NCI-H526 treated with DMSO at 0.1 percent for 48 hours (cell line): ENCODE measurements around the gene PXMP4.

ENCODE experiments used
- DNase-seq: peaks from one replicate; lab custom pipeline; 2025; lab: John Stamatoyannopoulos, UW

PXMP4 gene

DNA sequence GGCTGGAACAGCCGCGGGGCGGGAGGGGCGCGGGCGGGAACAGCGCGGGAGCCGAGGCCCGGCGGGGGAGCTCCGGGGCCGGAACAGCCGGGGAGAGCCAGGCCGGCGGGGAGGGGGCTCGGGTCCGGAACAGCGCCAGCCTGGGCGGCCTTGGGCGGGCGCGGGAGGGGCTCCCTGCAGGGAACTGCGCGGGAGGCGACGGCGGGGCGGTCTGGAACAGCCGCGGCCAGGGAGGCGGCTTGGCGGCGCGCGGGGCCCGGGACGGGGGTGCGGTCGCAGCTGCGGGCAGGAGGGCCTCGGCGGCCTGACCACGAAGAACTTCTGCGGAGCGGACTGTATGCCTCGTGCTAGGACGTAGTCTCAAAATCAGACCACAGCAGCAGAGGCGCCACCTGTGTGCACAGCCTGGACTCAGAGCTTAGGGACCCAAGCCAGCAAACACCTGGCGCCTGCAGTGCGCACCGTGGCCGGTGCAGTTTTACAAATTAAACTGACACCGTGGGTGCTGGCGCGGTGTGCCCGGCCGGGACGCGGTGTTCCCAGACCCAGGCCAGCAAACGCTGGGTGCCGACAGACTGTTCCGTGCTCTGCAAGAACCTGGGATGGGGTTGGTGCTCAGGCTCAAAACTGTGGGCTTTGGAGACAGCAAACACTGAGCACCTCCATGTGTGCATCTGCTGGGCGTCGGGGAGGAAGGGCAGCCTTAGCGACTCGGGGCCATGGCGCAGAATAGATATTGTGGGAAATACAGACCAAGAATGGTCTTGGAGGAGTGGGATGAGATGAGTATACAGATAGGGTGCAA is 12.3 kb upstream of the PXMP4 start:
- peak; percentile 95 for DNase-seq

- peak; percentile 93 for DNase-seq
Observed at GRCh38 chr20:33731693-33732165, 11.6 kb upstream of the PXMP4 start, which contains the start of gene ZNF341. Gene ZNF341 (plus strand): TSS chr20:33731996. CDS start chr20:33732022, 26 bp downstream.

- no peak for DNase-seq
Observed at GRCh38 chr20:33730946-33731692, 11.0 kb upstream of the PXMP4 start.

DNA sequence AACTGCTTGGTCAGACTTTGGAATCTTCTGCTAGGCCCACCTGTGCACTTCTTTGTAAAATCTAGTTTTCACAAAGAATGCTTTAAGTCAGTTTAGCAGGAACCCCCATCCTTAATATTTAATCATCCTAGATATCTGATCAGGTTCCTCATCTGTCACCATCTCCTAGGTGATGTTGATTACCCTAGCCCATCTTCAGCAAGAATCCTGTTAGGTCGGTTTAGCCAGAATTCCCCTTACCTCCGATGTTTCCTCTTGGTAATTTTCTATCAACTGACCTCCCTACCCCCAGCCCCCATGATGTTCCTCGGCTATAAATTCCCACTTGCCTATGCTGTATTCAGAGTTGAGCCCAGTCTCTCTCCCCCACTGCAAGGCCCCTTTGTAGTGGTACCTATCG is 9.0 kb upstream of the PXMP4 start:
- DNase-seq = no peak

- DNase-seq = no peak
Observed at GRCh38 chr20:33728463-33728862, 8.4 kb upstream of the PXMP4 start.

DNA sequence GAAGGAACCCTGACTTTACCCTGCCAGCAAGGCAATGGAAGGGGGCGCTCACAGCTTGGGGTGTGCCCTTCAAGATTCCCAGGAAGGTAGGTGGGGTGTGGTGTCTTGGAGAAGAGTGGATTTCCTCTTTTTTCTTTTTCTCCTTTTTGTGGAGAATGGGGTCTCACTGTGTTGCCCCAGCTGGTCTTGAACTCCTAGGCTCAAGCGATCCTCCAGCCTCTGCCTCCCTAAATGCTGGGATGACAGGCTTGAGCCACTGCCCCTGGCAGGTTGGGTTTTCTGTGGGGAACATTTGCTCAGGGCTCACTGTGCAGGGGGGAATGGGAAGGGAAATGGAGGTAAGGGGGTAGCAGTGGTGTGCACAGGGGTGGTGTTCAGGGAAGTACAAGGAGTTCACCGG is 7.7 kb upstream of the PXMP4 start:
- no peak for DNase-seq

GRCh38 chr20:33727115-33727479 is 7.0 kb upstream of the PXMP4 start:
- no peak for DNase-seq

DNA sequence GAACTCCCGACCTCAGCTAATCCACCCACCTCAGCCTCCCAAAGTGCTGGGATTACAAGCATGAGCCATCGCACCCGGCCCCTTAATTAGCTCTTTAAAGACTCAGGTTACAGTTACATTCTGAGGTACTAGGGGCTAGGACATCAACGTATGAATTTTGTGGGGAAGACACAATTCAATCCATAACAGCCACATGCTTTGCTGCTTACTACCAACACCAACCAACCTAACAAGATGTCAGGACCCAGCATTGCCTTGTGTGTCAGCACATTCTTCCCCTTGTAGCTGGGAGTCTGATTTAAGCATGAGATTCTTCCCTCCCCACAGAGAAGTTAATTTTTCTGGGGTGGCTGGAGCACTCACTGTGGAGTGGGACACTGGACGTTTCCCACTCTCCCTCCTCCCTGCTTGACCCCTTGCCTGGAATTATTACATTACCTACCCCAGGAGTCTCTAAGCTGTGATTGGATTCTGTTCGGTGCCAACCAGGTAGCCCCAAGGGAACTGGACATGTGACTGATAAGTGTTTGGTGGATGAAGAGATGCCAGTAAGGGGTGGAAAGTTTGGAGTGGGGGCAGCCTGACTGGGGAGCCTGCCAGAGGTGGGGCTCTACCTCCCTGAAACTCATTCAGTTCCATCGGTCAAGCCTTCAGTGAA is 5.6 kb upstream of the PXMP4 start:
- no peak for DNase-seq

- no peak for DNase-seq
Observed at GRCh38 chr20:33724439-33725094, 4.5 kb upstream of the PXMP4 start.

DNA sequence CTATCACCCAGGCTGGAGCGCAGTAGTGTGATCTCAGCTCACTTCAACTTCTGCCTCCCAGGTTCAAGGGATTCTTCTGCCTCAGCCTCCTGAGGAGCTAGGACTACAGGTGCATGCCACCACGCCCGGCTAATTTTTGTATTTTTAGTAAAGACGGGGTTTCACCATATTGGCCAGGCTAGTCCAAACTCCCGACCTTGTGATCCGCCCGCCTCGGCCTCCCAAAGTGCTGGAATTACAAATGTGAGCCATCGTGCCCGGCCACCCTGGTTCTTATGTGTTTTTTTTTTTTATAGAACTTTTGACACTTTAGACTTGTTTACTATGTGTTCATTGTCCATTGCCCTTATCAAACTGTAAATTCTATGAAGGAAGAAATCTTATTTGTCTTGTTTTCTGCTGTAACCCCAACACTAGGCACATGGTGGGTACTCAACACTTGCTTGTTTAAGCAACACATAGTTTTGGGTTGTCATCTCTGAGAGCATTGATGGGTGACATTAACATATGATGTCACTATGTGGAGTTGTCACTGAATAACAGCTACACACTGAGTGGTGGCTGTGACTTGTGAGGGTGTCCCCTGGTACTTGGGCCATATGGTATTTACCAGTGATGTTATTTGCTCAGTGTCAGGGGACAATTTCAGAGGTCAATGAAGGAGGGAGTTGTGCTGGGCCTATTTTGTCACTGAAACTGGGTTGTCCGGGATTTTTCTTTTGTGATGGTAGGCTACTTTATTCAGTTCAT is 1.5 kb upstream of the PXMP4 start:
- no peak for DNase-seq

DNA sequence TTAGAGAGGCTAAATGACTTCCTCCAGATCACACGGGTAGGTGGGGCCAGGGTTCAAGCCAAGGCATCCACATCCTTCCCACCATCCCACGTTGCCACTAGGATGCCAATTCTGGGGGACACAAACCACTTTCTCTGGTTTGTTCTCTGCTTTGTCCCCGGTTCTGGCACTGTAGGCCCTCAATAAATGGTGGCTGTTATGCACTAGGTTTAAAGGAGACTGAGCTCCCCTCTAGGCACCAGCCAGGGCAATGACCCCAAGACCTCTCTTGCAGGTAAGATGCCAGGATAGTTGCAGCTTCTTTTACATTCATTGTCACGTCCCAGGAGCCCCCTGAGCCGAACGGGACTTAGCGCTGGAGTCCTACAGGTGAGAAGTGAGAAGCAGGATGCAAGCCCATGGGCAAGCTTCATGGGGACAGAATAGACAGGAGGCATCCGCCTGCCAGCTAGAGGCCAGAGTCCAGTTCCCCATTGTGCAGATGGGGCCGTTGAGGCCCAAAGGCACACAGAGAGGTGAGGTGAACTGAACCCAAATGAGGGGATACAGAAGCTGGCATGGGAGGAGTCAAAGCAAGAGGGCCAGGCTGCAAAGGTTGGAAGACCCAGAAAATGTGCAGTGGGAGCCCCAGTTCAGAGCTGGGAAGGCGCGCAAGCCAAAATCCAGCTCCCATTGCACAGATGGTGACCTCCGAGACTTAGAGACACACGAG is 677 bp downstream of the PXMP4 start:
- no peak for DNase-seq

DNA sequence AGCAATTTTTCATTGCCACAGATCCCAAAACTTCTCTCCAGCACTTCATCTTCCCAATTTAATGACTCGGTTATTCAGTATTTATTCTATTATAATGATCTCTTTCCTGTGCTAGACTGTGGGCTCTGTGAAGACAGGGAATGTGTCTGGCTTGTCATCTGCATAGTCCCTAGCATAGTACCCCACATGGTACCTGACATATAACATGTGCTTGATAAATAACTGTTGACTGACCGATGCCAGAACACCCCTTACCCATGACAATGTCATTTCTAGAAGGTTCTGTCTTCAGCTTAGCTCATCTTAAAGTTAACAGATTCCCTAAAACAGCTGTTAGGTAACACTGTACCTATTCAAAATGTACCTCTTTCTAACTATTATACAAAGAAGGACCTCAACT is 3.6 kb downstream of the PXMP4 start:
- no peak for DNase-seq

GRCh38 chr20:33713865-33714367 is 6.2 kb downstream of the PXMP4 start:
- DNase-seq = no peak

DNA sequence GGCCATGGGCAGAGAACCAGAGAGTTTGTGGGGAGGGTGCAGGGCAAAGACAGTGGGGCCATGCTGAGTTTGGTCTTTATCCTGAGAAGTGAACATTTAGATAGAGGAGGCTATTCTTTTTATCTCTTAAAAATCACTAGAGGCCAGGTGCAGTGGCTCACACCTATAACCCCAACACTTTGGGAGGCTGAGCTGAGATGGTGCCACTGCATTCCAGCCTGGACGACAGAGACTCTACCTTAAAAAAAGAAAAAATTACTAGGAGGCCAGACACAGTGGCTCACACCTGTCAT is 8.7 kb downstream of the PXMP4 start:
- no peak for DNase-seq

GRCh38 chr20:33710681-33711445 is 9.2 kb downstream of the PXMP4 start:
- no peak for DNase-seq

DNA sequence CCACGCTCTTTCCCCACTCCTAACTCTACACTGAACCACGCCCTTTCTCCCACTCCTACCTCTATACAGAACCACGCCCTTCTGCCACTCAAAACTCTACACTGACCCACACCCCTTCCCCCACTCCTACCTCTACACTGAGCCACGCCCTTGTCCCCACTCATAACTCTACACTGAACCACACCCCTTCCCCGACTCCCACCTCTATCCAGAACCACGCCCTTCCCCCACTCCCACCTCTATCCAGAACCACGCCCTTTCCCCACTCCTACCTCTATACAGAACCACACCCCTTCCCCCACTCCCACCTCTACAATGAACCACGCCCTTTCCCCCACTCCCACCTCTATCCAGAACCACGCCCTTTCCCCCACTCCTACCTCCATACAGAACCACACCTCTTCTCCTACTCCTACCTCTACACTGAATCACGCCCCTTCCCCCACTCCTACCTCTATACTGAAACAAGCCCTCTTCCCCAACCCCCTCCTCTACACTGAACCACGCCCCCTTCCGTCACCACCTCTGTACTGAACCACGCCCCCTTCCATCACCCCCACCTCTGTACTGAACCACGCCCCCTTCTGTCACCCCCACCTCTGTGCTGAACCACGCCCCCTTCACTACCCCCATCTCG is 10.1 kb downstream of the PXMP4 start:
- no peak for DNase-seq

- no peak for DNase-seq
Observed at GRCh38 chr20:33709398-33709797, 10.7 kb downstream of the PXMP4 start.

- DNase-seq = no peak
Observed at GRCh38 chr20:33707668-33708067, 12.4 kb downstream of the PXMP4 start.

- DNase-seq = no peak
Observed at GRCh38 chr20:33704197-33704924, 15.7 kb downstream of the PXMP4 start.
